PC-9 (cell line): ENCODE results near the gene SLC66A1.

ENCODE experiments used
- CTCF ChIP-seq: fragments of 200-600 bp; sonication (generic); conservative IDR thresholded peaks from 2 replicates; pipeline ENCODE4 v1.6.1; 2017; ENCODE audit warnings: mixed run types, antibody characterized with exemption, mild to moderate bottlenecking, moderate library complexity
- EZH2 ChIP-seq: fragments of 200-600 bp; sonication (generic); IDR thresholded peaks from 2 replicates; pipeline ENCODE4 v1.8.0; 2017; ENCODE audit warnings: antibody characterized with exemption, low read depth

- TF ChIP-seq CTCF (no peak), EZH2 (no peak)
These were observed 55.5 kb downstream of the SLC66A1 start for GRCh38 chr1:19367584-19368041.
